ENCODE results near the gene C22orf15.

C22orf15 gene

GRCh38 chr22:23767303-23767672, 4.5 kb downstream of the C22orf15 start:
- FAIRE-seq (no peak), DNase-seq (ENCODE audit: insufficient read length, low spot score) (no peak)
- TF ChIP-seq, protein P1, sequence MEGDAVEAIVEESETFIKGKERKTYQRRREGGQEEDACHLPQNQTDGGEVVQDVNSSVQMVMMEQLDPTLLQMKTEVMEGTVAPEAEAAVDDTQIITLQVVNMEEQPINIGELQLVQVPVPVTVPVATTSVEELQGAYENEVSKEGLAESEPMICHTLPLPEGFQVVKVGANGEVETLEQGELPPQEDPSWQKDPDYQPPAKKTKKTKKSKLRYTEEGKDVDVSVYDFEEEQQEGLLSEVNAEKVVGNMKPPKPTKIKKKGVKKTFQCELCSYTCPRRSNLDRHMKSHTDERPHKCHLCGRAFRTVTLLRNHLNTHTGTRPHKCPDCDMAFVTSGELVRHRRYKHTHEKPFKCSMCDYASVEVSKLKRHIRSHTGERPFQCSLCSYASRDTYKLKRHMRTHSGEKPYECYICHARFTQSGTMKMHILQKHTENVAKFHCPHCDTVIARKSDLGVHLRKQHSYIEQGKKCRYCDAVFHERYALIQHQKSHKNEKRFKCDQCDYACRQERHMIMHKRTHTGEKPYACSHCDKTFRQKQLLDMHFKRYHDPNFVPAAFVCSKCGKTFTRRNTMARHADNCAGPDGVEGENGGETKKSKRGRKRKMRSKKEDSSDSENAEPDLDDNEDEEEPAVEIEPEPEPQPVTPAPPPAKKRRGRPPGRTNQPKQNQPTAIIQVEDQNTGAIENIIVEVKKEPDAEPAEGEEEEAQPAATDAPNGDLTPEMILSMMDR (IDR thresholded peaks at IDR 0.05; ENCODE audit: insufficient read depth, missing control alignments): no peak

DNA sequence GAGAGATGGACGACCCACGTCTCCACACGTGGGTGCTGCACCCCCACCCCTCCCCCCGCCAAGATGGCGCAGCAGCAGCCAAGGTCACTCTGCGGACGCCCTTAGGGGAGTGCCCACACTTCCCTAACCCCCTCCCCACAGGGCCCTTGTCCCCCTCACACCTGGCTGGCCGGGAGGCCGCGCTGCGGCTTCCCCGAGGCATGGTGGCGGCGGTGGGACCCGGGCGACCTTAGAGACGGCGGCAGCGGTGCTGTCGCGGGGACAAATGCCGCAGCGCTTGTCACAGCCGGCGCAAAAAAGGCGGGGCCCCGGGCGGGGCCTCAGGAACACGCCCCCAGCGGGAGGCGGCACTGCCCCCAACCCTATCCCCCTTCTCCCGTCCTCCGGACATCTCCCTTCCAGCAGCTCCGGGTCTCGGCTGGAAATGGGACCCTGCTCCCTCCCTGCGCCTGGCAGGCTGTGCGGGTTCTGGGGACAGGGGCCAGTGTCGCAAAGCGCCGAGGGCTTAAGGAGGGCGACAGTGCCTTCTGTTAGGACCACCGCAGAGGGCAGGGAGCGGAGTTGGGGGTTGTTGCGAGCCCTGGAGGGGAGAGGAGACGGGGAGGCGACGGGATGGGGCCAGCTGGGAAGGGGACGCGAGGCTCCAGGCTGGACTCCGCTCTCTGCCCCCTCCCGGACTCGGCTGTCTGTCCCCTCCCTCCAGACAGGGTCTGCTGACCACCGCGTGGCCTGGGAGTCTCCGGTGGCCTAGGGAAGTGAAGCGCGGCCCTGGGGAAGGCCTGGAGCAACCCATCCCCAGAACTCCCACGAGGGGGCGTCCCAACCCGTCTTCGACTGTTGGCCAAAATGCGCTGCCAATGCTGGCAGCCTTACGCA, 5.1 kb downstream of the C22orf15 start, which contains the start of gene CHCHD10:
TSS of gene CHCHD10 (minus strand) at position 300 of the 876 bp plus-strand sequence. CDS start at position 202, 98 bp downstream.
- TF ChIP-seq, protein P1 (IDR thresholded peaks at IDR 0.05; ENCODE audit: insufficient read depth, missing control alignments): peak; percentile 60
- FAIRE-seq (no peak), DNase-seq (ENCODE audit: insufficient read length, low spot score) (peak; percentile 95)

DNA sequence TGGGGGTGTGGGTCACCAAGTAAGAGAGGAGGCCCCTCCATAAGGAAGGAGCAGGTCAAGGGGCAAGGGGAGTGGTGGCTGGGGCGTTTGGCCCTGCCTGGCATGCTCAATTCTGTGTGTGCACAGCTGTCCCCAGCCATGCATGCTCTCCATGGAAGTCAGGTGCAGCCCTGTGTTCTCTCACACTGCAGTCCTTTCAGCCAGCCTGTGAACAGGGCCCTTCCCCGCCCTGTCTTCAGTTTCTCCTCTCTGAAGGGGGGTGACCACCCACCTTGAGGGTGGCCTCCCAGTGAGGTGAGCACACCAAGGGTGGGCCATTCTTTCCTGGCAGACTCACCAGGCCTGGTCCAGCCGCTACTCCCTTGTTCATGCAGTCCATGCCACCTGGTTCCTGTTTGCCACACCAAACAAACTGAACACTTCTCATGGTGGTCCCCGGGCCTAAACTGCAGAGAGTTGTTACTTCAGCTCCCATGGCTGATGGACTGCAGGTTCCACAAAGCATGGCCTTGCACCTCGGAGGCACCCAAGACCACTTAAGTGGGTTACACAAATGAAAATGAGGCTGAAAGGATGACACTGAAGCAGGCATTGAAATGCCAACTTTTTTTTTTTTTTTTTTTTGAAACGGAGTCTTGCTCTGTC, 6.7 kb downstream of the C22orf15 start:
- DNase-seq (ENCODE audit: insufficient read length, low spot score) (no peak), FAIRE-seq (no peak)
- TF ChIP-seq, protein P1 (IDR thresholded peaks at IDR 0.05; ENCODE audit: insufficient read depth, missing control alignments): no peak

GRCh38 chr22:23772315-23772648, 9.5 kb downstream of the C22orf15 start:
- DNase-seq (ENCODE audit: insufficient read length, low spot score): no peak
- TF ChIP-seq, protein P1 (IDR thresholded peaks at IDR 0.05; ENCODE audit: insufficient read depth, missing control alignments): no peak
- no peak for FAIRE-seq

GRCh38 chr22:23772649-23773473, 10.1 kb downstream of the C22orf15 start, which contains the start of gene MMP11:
Gene MMP11, plus strand, starts transcription at chr22:23772849. Its CDS starts 22 bp downstream, at chr22:23772871.
- TF ChIP-seq, protein P1 (IDR thresholded peaks at IDR 0.05; ENCODE audit: insufficient read depth, missing control alignments): no peak
- FAIRE-seq (no peak), DNase-seq (ENCODE audit: insufficient read length, low spot score) (peak; percentile 76)

DNA sequence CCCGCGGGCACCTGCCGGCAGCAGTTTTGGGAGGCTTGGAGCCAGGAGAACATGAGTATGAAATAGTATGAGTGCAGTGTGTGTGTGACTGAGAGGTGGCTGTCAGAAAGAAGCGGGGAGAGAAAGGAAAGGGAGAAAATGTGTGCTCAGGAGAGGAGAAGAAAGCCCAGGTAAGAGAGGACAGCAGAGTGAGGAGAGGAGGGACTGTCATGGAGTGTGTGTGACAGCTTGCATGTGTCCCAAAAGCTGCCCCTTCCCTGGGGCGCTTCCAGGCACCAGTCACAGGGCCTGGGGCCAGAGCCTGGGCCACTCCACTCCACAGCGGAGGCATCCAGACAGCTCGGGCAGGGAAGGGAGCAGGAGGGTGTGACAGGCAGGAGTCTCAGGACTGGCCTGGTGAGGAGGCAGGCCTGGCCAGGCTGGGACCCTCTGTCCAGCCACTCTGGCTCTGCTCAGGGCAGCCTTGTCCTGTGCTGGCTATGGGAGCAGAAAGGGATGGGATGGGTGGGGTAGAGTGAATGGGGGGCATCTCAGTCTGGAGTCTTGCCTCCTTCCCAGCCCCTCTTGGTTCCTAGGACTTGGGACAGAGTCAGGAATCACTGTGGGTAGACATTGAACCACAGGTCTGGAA, 10.8 kb downstream of the C22orf15 start:
- TF ChIP-seq, protein P1 (IDR thresholded peaks at IDR 0.05; ENCODE audit: insufficient read depth, missing control alignments): no peak
- DNase-seq (ENCODE audit: insufficient read length, low spot score): no peak
- FAIRE-seq: no peak
